WTC11 (cell line): Measurements from ENCODE around the gene PCIF1.

Experiments
- GTF2I ChIP-seq: fragments of 250-450 bp; sonication (Bioruptor Pico); conservative IDR thresholded peaks from 2 replicates; pipeline ENCODE4 v1.4.0; 2021; ENCODE audit warnings: mild to moderate bottlenecking
- JUN ChIP-seq: sonication (generic); formaldehyde crosslinking; IDR thresholded peaks from 2 replicates; pipeline ENCODE4 v1.8.0; 2023; ENCODE audit warnings: mild to moderate bottlenecking, missing genetic modification reagents
- SP1 ChIP-seq: sonication (generic); formaldehyde crosslinking; conservative IDR thresholded peaks from 2 replicates; pipeline ENCODE4 v1.8.1; 2022; ENCODE audit warnings: missing genetic modification reagents
- TP53 ChIP-seq: sonication (generic); formaldehyde crosslinking; IDR thresholded peaks from 2 replicates; pipeline ENCODE4 v1.8.1; 2023; ENCODE audit warnings: mild to moderate bottlenecking, missing genetic modification reagents
- ZBTB21 ChIP-seq: sonication (generic); formaldehyde crosslinking; IDR thresholded peaks from 2 replicates; pipeline ENCODE4 v1.8.1; 2023; ENCODE audit warnings: mild to moderate bottlenecking, missing genetic modification reagents, borderline replicate concordance
- ZNF263 ChIP-seq: sonication (generic); formaldehyde crosslinking; IDR thresholded peaks from 2 replicates; pipeline ENCODE4 v1.8.1; 2022; ENCODE audit warnings: low read depth, mild to moderate bottlenecking, moderate library complexity, missing genetic modification reagents
- TF ChIP-seq, protein P1 (sequence below): fragments of 200-600 bp; IDR thresholded peaks from 2 replicates; pipeline ENCODE4 v1.8.0; 2022; ENCODE audit warnings: antibody characterized with exemption
- TF ChIP-seq, protein P2 (sequence below): sonication (generic); formaldehyde crosslinking; IDR thresholded peaks from 2 replicates; pipeline ENCODE4 v1.8.0; 2022; ENCODE audit warnings: mild to moderate bottlenecking, missing genetic modification reagents
- TF ChIP-seq, protein P3 (sequence below): sonication (generic); formaldehyde crosslinking; IDR thresholded peaks from 2 replicates; pipeline ENCODE4 v1.8.1; 2022; ENCODE audit warnings: mild to moderate bottlenecking, moderate library complexity, missing genetic modification reagents
- TF ChIP-seq, protein P4 (sequence below): sonication (generic); formaldehyde crosslinking; IDR thresholded peaks from 2 replicates; pipeline ENCODE4 v1.8.0; 2023; ENCODE audit warnings: missing genetic modification reagents, mild to moderate bottlenecking, borderline replicate concordance
- TF ChIP-seq, protein P5 (sequence below): sonication (generic); formaldehyde crosslinking; IDR thresholded peaks from 2 replicates; pipeline ENCODE4 v1.8.1; 2023; ENCODE audit warnings: mild to moderate bottlenecking, missing genetic modification reagents
- TF ChIP-seq, protein P6 (sequence below): sonication (generic); formaldehyde crosslinking; conservative IDR thresholded peaks from 2 replicates; pipeline ENCODE4 v1.8.1; 2022; ENCODE audit warnings: mild to moderate bottlenecking, missing genetic modification reagents

DNA sequence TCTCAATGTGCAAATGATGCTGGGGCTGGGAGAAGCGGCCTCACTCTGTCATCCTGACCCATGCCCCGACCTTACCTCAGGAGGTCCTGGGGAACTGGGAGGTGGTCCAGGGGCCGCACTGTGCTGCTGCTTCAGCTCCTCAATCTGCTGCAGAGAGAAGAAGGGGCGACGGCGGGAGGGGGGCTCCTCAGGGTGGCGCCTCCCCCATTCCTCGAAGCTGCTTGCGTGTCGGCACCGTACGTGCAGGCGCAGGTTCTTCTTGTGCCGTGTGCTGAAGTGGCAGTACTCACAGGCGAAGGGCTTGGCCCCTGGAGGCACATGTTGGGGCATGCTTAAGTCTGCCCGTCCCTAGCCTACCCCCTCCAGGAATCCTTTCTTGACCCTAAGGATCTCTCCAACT, 24.6 kb downstream of the PCIF1 start:
- TF ChIP-seq, protein P1, sequence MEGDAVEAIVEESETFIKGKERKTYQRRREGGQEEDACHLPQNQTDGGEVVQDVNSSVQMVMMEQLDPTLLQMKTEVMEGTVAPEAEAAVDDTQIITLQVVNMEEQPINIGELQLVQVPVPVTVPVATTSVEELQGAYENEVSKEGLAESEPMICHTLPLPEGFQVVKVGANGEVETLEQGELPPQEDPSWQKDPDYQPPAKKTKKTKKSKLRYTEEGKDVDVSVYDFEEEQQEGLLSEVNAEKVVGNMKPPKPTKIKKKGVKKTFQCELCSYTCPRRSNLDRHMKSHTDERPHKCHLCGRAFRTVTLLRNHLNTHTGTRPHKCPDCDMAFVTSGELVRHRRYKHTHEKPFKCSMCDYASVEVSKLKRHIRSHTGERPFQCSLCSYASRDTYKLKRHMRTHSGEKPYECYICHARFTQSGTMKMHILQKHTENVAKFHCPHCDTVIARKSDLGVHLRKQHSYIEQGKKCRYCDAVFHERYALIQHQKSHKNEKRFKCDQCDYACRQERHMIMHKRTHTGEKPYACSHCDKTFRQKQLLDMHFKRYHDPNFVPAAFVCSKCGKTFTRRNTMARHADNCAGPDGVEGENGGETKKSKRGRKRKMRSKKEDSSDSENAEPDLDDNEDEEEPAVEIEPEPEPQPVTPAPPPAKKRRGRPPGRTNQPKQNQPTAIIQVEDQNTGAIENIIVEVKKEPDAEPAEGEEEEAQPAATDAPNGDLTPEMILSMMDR = no peak
- TF ChIP-seq, protein P2, sequence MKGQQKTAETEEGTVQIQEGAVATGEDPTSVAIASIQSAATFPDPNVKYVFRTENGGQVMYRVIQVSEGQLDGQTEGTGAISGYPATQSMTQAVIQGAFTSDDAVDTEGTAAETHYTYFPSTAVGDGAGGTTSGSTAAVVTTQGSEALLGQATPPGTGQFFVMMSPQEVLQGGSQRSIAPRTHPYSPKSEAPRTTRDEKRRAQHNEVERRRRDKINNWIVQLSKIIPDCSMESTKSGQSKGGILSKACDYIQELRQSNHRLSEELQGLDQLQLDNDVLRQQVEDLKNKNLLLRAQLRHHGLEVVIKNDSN (CRISPR knock-in tag) = no peak
- TF ChIP-seq, protein P3, sequence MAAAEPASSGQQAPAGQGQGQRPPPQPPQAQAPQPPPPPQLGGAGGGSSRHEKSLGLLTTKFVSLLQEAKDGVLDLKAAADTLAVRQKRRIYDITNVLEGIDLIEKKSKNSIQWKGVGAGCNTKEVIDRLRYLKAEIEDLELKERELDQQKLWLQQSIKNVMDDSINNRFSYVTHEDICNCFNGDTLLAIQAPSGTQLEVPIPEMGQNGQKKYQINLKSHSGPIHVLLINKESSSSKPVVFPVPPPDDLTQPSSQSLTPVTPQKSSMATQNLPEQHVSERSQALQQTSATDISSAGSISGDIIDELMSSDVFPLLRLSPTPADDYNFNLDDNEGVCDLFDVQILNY (CRISPR knock-in tag) = no peak
- TF ChIP-seq ZBTB21 (CRISPR knock-in tag) (no peak), JUN (CRISPR knock-in tag) (no peak), SP1 (CRISPR knock-in tag) (no peak), ZNF263 (no peak), TP53 (no peak), GTF2I (CRISPR knock-in tag) (no peak)
- TF ChIP-seq, protein P4, sequence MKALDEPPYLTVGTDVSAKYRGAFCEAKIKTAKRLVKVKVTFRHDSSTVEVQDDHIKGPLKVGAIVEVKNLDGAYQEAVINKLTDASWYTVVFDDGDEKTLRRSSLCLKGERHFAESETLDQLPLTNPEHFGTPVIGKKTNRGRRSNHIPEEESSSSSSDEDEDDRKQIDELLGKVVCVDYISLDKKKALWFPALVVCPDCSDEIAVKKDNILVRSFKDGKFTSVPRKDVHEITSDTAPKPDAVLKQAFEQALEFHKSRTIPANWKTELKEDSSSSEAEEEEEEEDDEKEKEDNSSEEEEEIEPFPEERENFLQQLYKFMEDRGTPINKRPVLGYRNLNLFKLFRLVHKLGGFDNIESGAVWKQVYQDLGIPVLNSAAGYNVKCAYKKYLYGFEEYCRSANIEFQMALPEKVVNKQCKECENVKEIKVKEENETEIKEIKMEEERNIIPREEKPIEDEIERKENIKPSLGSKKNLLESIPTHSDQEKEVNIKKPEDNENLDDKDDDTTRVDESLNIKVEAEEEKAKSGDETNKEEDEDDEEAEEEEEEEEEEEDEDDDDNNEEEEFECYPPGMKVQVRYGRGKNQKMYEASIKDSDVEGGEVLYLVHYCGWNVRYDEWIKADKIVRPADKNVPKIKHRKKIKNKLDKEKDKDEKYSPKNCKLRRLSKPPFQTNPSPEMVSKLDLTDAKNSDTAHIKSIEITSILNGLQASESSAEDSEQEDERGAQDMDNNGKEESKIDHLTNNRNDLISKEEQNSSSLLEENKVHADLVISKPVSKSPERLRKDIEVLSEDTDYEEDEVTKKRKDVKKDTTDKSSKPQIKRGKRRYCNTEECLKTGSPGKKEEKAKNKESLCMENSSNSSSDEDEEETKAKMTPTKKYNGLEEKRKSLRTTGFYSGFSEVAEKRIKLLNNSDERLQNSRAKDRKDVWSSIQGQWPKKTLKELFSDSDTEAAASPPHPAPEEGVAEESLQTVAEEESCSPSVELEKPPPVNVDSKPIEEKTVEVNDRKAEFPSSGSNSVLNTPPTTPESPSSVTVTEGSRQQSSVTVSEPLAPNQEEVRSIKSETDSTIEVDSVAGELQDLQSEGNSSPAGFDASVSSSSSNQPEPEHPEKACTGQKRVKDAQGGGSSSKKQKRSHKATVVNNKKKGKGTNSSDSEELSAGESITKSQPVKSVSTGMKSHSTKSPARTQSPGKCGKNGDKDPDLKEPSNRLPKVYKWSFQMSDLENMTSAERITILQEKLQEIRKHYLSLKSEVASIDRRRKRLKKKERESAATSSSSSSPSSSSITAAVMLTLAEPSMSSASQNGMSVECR (CRISPR knock-in tag) = no peak
- TF ChIP-seq, protein P5, sequence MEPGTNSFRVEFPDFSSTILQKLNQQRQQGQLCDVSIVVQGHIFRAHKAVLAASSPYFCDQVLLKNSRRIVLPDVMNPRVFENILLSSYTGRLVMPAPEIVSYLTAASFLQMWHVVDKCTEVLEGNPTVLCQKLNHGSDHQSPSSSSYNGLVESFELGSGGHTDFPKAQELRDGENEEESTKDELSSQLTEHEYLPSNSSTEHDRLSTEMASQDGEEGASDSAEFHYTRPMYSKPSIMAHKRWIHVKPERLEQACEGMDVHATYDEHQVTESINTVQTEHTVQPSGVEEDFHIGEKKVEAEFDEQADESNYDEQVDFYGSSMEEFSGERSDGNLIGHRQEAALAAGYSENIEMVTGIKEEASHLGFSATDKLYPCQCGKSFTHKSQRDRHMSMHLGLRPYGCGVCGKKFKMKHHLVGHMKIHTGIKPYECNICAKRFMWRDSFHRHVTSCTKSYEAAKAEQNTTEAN (CRISPR knock-in tag) = no peak
- TF ChIP-seq, protein P6, sequence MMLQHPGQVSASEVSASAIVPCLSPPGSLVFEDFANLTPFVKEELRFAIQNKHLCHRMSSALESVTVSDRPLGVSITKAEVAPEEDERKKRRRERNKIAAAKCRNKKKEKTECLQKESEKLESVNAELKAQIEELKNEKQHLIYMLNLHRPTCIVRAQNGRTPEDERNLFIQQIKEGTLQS (CRISPR knock-in tag) = no peak
